AG08395 (cell line): Measurements from ENCODE around the gene GRAP2.

Experiments
- DNase-seq: peaks from one replicate; pipeline ENCODE4 v3.0.0; 2012; ENCODE audit warnings: mixed read lengths, low spot score

The GRAP2 gene

GRCh38 chr22:40015358-40015976 lies 114.6 kb downstream of the GRAP2 start:
- no peak for DNase-seq

- no peak for DNase-seq
Measured at GRCh38 chr22:40018051-40018450, 117.2 kb downstream of the GRAP2 start.

- no peak for DNase-seq
Measured at GRCh38 chr22:40019100-40019499, 118.2 kb downstream of the GRAP2 start.

- no peak for DNase-seq
Measured at GRCh38 chr22:40020956-40021355, 120.1 kb downstream of the GRAP2 start.

- no peak for DNase-seq
Measured at GRCh38 chr22:40021401-40022000, 120.6 kb downstream of the GRAP2 start.

- peak; percentile 43 for DNase-seq
Measured at GRCh38 chr22:40022536-40023240, 121.8 kb downstream of the GRAP2 start.
